Fibroblast of pulmonary artery (primary cell): ENCODE data around the gene TRIM52.

Experiments used
- DNase-seq: peaks from one replicate; pipeline ENCODE4 v3.0.0-alpha.2; 2010; ENCODE audit warnings: low read depth
- H3K4me3 ChIP-seq: replicated peaks from 2 replicates; pipeline ENCODE4 v1.5.1; 2011; ENCODE audit warnings: low read depth, mild to moderate bottlenecking, control low read depth, low read length, moderate library complexity
- TF ChIP-seq, protein P1 (sequence below): IDR thresholded peaks from 2 replicates; pipeline ENCODE4 v1.5.1; 2011; ENCODE audit warnings: mild to moderate bottlenecking, control low read depth, low read length, inconsistent platforms; ENCODE audit errors: missing control alignments

The TRIM52 gene

DNA sequence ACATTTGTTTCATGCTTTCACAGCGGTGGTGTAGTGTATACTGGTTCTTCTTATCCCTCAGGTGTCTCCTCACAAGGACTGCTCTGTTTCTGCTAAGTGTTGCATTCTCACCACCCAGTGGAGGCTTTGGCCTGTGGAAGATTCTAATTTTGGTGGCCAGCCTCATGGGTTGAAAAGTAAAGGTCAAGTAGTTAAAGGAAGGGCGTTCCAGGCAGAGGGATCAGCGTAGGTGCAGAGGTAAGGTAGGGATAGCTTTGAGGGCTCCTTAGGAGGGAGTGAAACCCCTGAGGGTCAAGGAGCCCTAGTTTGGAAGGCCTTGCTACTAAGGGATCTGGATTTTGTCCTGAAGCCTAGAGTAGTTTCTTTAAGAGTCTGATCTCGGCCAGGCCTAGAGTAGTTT is 12.7 kb downstream of the TRIM52 start:
- no peak for DNase-seq
- TF ChIP-seq, protein P1, sequence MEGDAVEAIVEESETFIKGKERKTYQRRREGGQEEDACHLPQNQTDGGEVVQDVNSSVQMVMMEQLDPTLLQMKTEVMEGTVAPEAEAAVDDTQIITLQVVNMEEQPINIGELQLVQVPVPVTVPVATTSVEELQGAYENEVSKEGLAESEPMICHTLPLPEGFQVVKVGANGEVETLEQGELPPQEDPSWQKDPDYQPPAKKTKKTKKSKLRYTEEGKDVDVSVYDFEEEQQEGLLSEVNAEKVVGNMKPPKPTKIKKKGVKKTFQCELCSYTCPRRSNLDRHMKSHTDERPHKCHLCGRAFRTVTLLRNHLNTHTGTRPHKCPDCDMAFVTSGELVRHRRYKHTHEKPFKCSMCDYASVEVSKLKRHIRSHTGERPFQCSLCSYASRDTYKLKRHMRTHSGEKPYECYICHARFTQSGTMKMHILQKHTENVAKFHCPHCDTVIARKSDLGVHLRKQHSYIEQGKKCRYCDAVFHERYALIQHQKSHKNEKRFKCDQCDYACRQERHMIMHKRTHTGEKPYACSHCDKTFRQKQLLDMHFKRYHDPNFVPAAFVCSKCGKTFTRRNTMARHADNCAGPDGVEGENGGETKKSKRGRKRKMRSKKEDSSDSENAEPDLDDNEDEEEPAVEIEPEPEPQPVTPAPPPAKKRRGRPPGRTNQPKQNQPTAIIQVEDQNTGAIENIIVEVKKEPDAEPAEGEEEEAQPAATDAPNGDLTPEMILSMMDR, result no peak
- peak overlapping the region; percentile 92 for H3K4me3 ChIP-seq

DNA sequence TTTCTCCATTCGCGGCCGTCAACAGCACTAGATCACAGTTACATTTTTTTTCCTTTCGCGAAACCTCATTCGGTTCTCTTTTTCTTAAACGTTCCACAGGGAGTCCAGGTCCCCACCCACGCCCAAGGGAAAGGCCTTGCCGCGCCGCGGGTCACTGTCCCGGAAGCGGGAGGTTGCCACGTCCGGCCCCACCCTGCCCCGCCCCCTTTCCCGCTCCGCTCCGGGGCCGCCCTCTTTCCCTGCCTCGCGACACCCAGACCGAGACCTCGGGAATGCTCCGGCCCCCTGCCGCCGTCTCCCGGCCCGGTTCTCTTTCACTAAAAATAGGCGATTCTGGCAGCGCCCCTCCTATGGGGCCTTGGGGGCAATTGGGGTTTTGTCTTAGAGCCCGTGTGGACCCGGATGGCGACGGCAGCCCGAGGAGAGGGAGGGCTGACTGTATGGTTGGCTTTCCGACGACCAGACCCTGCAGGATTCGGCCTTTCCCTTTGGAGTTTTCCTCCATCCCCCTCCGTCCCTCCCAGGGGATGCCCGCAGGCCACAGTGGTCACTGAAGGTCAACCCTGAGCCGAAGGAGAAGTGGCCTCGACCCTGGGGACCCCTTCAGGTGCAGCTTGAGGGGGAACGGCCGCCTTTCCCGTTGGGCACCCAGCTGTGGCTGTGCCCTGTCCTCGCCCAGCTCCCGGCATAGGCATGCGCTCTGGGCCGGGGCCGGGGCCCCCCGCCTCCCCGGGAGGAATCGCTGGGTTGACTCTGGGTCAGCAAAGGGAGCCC is 14.5 kb downstream of the TRIM52 start:
- peak overlapping the region; percentile 92 for H3K4me3 ChIP-seq
- TF ChIP-seq, protein P1, result no peak
- peak; percentile 81 for DNase-seq

DNA sequence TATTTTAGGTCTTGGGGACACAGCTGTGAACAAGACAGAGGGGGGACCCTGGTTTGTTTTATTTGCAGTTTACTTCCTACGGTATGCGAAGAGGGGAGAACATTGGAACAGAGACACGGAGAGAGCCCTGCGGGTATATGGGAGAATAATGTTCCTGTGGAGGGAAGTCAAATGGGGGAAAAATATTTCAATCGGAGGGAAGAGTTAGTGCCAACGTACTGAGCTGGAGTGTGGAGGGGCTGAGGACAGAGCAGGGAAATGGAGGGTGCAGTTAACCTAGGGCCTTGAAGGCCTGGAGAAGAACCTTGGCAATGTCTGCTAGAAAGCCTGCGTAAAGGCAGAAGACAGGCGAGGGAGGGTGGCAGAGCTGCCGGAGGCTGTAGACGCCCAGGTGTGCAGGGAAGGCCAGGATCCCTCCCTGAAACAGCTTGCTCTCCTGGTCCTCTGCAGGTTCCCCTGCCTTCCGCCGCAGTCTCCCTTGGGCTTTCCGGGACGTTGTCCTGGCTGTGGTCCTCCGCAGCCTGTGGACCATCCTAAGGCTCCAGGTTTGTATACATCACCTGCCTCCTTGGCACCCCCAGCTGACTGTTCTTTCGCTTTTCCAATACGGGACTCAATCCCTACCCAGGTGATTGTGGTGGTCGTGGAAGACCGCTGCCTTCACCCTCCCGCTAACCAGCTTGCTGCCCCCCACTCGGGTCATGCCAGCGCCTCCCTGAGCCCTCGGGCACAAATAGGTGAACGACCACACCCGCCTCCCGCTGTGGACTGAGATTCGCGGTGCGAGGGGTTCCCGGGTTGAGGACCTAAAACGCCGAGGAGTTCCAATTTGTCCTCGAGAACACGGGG is 15.3 kb downstream of the TRIM52 start:
- DNase-seq, result no peak
- TF ChIP-seq, protein P1, result no peak
- peak overlapping the region; percentile 92 for H3K4me3 ChIP-seq

DNA sequence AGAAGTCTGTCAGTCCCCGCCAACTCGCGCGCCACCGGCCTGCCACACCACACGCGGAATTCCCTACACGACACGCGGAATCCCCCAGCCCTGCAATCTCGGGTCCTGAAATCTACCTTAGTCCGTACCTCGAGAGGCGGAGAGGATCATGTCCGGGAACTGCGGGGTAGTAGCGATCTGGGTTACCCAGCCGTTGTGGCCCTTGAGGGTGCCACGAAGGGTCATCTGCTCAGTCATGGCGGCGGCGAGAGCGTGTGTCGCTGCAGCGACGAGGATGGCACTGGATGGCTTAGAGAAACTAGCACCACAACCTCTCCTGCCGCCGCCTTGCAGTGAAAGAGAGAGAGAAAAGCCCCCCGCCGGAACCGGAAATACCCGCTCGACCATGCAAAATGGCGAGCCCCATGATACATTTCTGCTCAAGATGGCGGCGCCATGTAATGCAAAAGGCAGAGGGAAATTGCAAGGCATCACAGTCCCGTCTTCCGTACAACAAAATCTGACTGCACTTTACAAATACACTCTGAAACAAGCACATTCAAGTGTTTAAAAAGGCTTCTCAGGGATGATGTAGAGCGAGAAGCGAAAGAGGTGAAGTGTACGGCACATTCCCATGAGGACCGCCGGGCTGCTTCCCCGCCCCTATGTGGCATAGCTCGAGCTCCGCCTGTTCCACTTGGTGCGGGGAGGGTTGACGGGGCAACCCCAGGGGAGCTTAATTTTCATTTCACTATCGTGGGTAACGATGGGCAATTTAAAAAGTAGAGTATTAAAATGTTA is 17.2 kb downstream of the TRIM52 start, which contains the start of gene RACK1:
TSS of gene RACK1 (minus strand) at position 343 of the 780 bp plus-strand sequence. CDS start at position 237, 106 bp downstream.
- TF ChIP-seq, protein P1, result no peak
- H3K4me3 ChIP-seq, result peak within 1 kb of the TSS; percentile 99
- peak; percentile 90 for DNase-seq

DNA sequence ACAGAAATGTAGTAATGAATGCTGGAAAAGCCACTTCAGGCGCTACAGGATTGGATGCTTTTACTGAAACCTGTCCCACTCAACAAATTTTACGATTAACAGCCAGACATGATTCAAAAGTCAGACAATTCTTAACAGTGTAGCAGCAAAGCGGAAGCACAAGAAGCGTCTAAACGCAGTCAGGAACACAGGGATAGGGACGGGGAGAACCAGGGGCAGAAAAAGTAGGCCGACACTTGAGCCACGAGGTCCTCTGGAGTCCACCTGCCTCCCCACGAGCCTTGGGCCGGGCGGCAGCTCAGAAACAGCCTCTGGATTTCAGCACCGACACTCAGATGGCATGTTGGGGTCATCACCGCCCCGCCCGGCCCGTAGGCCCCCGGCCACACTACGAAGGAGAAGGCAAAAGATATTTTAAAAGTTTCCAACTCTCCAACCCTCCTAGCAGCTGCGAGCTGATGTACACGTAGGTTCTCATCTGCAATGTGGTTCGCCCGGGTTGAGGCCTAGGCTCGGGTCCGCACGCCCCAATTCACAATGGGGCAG is 17.9 kb downstream of the TRIM52 start:
- TF ChIP-seq, protein P1, result no peak
- no peak for DNase-seq
- peak overlapping the region; percentile 99 for H3K4me3 ChIP-seq

DNA sequence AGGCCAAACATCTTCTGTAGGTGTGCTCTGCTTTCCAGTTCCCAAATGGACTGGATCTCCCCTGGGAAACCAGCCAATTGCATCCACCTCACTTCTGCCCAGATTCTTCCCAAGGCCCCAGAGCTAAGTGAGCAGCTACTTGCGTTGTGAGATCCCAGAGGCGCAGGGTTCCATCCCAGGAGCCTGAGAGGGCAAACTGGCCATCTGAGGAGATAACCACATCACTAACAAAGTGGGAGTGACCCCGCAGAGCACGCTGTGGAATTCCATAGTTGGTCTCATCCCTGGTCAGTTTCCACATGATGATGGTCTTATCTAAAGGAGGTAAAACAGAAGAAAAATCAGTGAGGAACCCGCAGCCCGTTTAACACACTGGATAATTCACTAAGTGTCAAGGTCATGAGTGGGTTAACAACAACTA is 18.9 kb downstream of the TRIM52 start:
- TF ChIP-seq, protein P1, result no peak
- H3K4me3 ChIP-seq, result peak overlapping the region; percentile 99
- DNase-seq, result no peak
